EL (cell line): Measurements from ENCODE around the gene ZNF280A.
"Not testable (repeated sequence)": the region's sequence is repeated elsewhere in the genome, so short reads cannot be mapped to it uniquely, and the experiment has no call there.

Experiments used
- DNase-seq: peaks from one replicate; pipeline ENCODE4 v3.0.0-alpha.2; 2016

The ZNF280A gene

GRCh38 chr22:22538226-22538989 lies 18.3 kb upstream of the ZNF280A start:
- DNase-seq = no peak

- DNase-seq = no peak
Observed at GRCh38 chr22:22536916-22537315, 16.8 kb upstream of the ZNF280A start.

- DNase-seq = no peak
Observed at GRCh38 chr22:22536515-22536914, 16.4 kb upstream of the ZNF280A start.

- no peak for DNase-seq
Observed at GRCh38 chr22:22535662-22536061, 15.6 kb upstream of the ZNF280A start.

- DNase-seq = no peak
Observed at GRCh38 chr22:22534604-22535415, 14.7 kb upstream of the ZNF280A start.

GRCh38 chr22:22533863-22534262 lies 13.8 kb upstream of the ZNF280A start:
- DNase-seq = no peak

GRCh38 chr22:22533417-22533816 lies 13.3 kb upstream of the ZNF280A start:
- DNase-seq = no peak

GRCh38 chr22:22532547-22533071 lies 12.5 kb upstream of the ZNF280A start:
- not testable (repeated sequence) for DNase-seq

- no peak for DNase-seq
Observed at GRCh38 chr22:22531770-22532546, 11.9 kb upstream of the ZNF280A start.

GRCh38 chr22:22528780-22529179 lies 8.7 kb upstream of the ZNF280A start:
- DNase-seq = no peak

GRCh38 chr22:22527312-22527711 lies 7.2 kb upstream of the ZNF280A start:
- DNase-seq = no peak

- DNase-seq = no peak
Observed at GRCh38 chr22:22526125-22526912, 6.2 kb upstream of the ZNF280A start.

GRCh38 chr22:22523494-22523893 lies 3.4 kb upstream of the ZNF280A start:
- DNase-seq = no peak

- no peak for DNase-seq
Observed at GRCh38 chr22:22521631-22522030, 1.6 kb upstream of the ZNF280A start.

- DNase-seq = no peak
Observed at GRCh38 chr22:22520667-22521602, 865 bp upstream of the ZNF280A start.

GRCh38 chr22:22519591-22519990 lies 479 bp downstream of the ZNF280A start:
- DNase-seq = no peak

GRCh38 chr22:22516992-22517391 lies 3.1 kb downstream of the ZNF280A start:
- no peak for DNase-seq

- no peak for DNase-seq
Observed at GRCh38 chr22:22515890-22516289, 4.2 kb downstream of the ZNF280A start.

- DNase-seq = not testable (repeated sequence)
Observed at GRCh38 chr22:22514431-22514830, 5.6 kb downstream of the ZNF280A start.

GRCh38 chr22:22513619-22514018 lies 6.5 kb downstream of the ZNF280A start:
- no peak for DNase-seq

- no peak for DNase-seq
Observed at GRCh38 chr22:22512951-22513350, 7.1 kb downstream of the ZNF280A start.
